ENCODE results near the gene RGS6.

Gene RGS6

GRCh38 chr14:72419226-72419775 lies 487.1 kb downstream of the RGS6 start:
- no peak for DNase-seq

DNA sequence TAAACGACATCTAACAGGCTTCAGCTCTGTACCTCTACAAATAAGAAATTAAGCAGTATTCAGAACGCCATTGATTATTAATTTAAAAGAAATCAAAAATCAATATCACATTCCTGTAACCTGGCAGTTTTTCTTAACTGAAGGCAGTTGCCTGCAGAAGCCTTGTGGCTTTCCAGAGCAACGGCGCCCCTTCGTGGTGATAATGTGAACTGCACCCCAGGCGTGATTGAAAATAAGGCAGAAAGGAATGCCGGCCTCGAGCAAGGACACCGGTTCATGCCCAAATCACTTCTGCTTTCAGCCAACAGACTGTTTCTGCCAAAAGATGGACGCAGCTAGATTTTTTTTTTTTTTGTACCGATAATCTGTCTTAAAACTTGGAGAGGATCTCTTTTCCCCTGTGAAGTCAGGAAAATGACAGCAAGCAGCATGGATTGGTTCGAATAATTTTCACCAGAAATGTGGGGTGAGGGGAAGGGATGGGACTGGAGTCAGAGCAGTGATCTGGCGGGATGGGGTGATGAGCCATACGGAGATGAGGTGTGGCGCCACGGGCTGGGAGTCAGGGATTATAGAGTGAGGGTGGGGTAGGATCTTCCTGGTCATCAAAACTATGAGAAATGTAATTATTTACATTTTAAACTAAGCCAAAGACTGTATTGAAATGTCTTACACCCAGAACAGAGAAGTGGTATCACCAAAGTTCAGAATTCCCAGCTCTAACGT lies 488.7 kb downstream of the RGS6 start:
- DNase-seq: no peak

GRCh38 chr14:72423957-72424356 lies 491.7 kb downstream of the RGS6 start:
- DNase-seq: no peak

- DNase-seq: no peak
These were observed 498.2 kb downstream of the RGS6 start for GRCh38 chr14:72430457-72430856.

- DNase-seq: no peak
These were observed 500.5 kb downstream of the RGS6 start for GRCh38 chr14:72432748-72433147.

DNA sequence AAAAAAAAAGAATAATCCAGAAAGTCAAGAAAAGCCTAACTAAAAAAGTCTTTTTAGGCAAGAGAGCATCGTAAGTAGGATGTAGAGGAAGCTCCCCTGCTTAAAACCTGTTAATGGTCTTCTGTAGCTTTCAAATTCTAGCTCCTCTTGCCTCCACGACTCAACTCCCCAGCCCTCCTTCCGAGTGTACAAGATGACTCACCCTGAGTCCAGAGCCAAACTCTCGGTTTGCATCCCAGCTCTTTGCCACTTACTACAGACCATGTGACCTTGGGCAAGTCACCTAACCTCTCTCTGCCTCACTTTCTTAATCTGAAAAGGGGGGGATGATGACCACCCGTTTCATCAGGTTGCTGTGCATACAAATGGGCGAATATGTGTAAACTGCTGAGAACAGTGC lies 501.3 kb downstream of the RGS6 start:
- no peak for DNase-seq

GRCh38 chr14:72434856-72435255 lies 502.6 kb downstream of the RGS6 start:
- no peak for DNase-seq

DNA sequence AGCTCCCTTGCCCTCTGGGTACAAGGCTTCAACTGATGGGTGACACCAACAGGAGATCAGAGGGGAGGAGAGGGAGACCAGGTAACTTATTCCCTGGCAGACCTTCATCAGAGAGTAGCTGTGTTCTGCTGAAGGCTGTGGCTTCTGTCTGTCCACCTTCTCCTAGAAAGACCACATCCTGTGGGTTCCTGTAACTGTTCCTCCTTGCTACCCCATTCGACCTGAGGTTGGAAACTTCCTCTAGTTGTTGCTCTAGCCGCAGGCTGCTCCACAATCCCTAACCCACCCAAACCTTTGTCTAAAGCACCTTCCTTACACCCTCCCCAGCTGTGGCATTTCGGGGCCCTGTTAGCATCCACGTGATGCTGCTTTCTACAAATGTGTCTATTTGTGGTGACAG lies 507.5 kb downstream of the RGS6 start:
- DNase-seq: no peak

GRCh38 chr14:72443256-72443655 lies 511.0 kb downstream of the RGS6 start:
- DNase-seq: no peak

- DNase-seq: no peak
These were observed 511.8 kb downstream of the RGS6 start for GRCh38 chr14:72443991-72444441.

GRCh38 chr14:72444701-72445100 lies 512.5 kb downstream of the RGS6 start:
- no peak for DNase-seq

- no peak for DNase-seq
These were observed 516.0 kb downstream of the RGS6 start for GRCh38 chr14:72448212-72448611.

DNA sequence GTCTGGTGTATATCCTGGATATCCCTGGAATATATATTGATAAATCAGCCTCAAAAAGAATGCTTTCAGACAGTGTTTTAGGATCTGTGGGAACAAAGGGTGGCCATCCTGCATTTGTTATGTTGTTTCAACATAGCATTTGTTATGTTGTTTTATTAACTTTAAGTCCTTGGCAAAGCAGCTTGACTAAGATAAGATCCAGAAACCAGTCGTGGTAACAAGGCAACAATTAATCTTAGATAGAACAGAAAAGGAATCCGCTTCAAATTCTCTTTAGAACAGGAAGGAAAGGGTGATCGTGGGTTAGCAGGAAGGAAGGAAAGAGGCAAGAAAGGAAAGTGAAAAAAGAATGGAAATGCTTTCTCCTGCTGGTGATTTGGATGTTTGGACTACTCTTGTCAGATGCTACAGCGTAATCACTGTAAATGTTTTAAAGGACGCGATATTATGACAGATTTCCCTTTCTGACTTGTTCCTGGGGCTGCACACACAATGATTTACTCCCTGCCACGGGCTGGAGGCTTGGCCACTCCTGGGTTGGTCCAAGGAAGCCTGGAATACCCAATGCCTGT lies 518.3 kb downstream of the RGS6 start:
- no peak for DNase-seq

- no peak for DNase-seq
These were observed 519.1 kb downstream of the RGS6 start for GRCh38 chr14:72451054-72451972.

DNA sequence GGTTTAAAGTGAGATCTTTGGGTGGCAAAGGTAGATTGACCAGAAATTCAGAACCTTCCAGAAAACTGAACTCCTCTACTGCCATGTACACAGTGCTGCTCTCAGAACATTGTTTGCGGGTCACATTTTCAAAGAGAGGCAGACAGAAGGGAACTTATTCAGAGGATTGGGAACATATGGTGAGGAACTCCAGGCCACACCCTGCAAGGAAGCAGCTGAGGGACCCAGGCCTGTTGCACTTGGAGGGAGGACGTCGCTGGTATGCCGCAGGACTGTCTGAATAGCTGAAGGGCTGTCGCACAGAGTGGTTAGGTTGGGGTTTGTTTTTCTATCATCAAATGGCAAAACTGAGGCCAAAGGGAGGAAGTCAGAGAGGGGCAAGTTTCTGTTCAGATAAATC lies 520.5 kb downstream of the RGS6 start:
- DNase-seq: no peak

- no peak for DNase-seq
These were observed 522.3 kb downstream of the RGS6 start for GRCh38 chr14:72454388-72455160.

- DNase-seq: no peak
These were observed 525.4 kb downstream of the RGS6 start for GRCh38 chr14:72457641-72458040.

DNA sequence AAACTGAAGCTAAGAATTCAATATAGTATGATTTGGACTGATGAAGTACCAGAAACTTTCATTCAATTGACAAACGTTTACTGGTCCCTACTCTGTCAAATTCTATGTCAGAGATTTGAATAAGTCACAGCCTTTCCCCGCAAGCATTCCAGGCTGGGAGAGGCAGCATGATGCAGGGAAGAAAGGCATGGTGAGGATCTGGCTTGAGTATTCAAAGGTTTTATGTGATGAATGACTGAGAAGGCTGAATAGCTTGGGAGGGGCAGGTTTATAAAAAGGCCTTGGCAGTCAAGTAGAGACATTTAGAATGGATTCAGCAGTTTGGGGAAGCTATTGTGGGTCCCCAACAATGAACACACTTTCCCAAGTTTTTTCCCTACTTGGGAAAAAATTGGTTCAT lies 529.8 kb downstream of the RGS6 start:
- DNase-seq: no peak

- no peak for DNase-seq
These were observed 531.1 kb downstream of the RGS6 start for GRCh38 chr14:72463291-72463866.

GRCh38 chr14:72464226-72464625 lies 532.0 kb downstream of the RGS6 start:
- DNase-seq: no peak

DNA sequence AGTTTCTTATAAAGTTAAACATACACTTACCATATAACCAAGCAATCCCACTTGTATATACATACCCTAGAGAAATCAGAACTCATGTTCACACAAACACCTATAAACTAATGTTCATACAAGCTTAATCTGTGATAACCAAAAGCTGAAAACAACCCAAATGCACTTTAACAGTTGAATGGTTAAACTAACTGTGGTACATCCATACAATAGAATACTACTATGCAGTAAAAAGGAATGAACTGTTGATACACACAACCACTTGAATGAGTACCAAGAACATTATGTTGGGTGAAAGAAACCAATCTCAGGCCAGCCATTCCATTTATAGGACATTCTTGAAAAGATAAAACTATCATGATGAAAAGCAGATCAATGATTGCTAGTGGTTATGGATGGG lies 534.1 kb downstream of the RGS6 start:
- no peak for DNase-seq

GRCh38 chr14:72471346-72471745 lies 539.1 kb downstream of the RGS6 start:
- DNase-seq: no peak

Data from NCI-H187 treated with DMSO at 0.1 percent for 48 hours (cell line).